Mucosa of stomach (tissue), 1 donor: ENCODE data around the gene B4GALT6.

Source experiments
- H3K27me3 ChIP-seq: one replicate; pipeline ENCODE4 v1.7.0; 2013; ENCODE audit warnings: mild to moderate bottlenecking, low read length; ENCODE audit not compliant: control insufficient read depth, insufficient read depth
- H3K36me3 ChIP-seq: one replicate; pipeline ENCODE4 v1.7.0; 2013; ENCODE audit warnings: low read length; ENCODE audit not compliant: control insufficient read depth, insufficient read depth
- H3K4me1 ChIP-seq: one replicate; pipeline ENCODE4 v1.7.0; 2013; ENCODE audit warnings: mild to moderate bottlenecking, low read length; ENCODE audit not compliant: control insufficient read depth, insufficient read depth
- H3K4me3 ChIP-seq: one replicate; pipeline ENCODE4 v1.7.0; 2013; ENCODE audit warnings: low read length
- H3K9ac ChIP-seq: one replicate; pipeline ENCODE4 v1.7.0; 2013; ENCODE audit warnings: mild to moderate bottlenecking, low read length, moderate library complexity
- H3K9me3 ChIP-seq: one replicate; pipeline ENCODE4 v1.7.0; 2013; ENCODE audit warnings: mild to moderate bottlenecking, low read length, moderate library complexity; ENCODE audit not compliant: control insufficient read depth
- donor health status: Pancreatic carcinoma.

The B4GALT6 gene

DNA sequence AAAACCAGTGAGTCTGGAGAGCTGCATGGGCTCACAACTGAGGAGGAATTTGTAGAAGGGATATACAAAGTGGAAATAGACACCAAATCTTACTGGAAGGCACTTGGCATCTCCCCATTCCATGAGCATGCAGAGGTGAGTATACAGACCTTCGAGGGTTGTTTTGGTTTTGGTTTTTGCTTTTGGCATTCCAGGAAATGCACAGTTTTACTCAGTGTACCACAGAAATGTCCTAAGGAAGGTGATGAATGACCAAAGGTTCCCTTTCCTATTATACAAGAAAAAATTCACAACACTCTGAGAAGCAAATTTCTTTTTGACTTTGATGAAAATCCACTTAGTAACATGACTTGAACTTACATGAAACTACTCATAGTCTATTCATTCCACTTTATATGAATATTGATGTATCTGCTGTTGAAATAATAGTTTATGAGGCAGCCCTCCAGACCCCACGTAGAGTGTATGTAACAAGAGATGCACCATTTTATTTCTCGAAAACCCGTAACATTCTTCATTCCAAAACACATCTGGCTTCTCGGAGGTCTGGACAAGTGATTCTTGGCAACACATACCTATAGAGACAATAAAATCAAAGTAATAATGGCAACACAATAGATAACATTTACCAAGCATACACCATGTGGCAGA is 89.1 kb downstream of the B4GALT6 start:
- Histone ChIP-seq H3K9me3 (no peaks in the 10 kb centered on the region), H3K36me3 (no peaks in the 10 kb centered on the region), H3K4me3 (no peak overlapping the region), H3K9ac (no peak overlapping the region), H3K27me3 (no peaks in the 10 kb centered on the region), H3K4me1 (no peaks in the 10 kb centered on the region)

GRCh38 chr18:31592506-31593157 is 91.7 kb downstream of the B4GALT6 start:
- H3K4me1 ChIP-seq, result no peaks in the 10 kb centered on the region
- H3K36me3 ChIP-seq, result no peaks in the 10 kb centered on the region
- no peaks in the 10 kb centered on the region for H3K27me3 ChIP-seq
- H3K9me3 ChIP-seq, result no peaks in the 10 kb centered on the region
- no peak overlapping the region for H3K4me3 ChIP-seq
- H3K9ac ChIP-seq, result no peak overlapping the region

- no peaks in the 10 kb centered on the region for H3K36me3 ChIP-seq
- no peak within 1 kb of the TSS for H3K9ac ChIP-seq
- no peaks in the 10 kb centered on the region for H3K9me3 ChIP-seq
- no peaks in the 10 kb centered on the region for H3K4me1 ChIP-seq
- H3K27me3 ChIP-seq, result no peaks in the 10 kb centered on the region
- no peak within 1 kb of the TSS for H3K4me3 ChIP-seq
These were observed 92.8 kb downstream of the B4GALT6 start, which contains the start of gene TTR for GRCh38 chr18:31591628-31592027. Gene TTR (plus strand): TSS chr18:31591877. CDS start chr18:31591903, 26 bp downstream.

DNA sequence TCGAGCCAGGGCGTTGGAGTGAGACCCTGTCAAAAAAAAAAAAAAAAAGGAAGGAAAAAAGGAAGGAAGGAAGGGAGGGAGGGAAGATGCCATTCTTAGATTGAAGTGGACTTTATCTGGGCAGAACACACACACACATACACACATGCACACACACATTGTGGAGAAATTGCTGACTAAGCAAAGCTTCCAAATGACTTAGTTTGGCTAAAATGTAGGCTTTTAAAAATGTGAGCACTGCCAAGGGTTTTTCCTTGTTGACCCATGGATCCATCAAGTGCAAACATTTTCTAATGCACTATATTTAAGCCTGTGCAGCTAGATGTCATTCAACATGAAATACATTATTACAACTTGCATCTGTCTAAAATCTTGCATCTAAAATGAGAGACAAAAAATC is 93.3 kb downstream of the B4GALT6 start:
- Histone ChIP-seq H3K4me1 (no peaks in the 10 kb centered on the region), H3K36me3 (no peaks in the 10 kb centered on the region), H3K9ac (no peak overlapping the region), H3K27me3 (no peaks in the 10 kb centered on the region), H3K9me3 (no peaks in the 10 kb centered on the region), H3K4me3 (no peak overlapping the region)

GRCh38 chr18:31590570-31590969 is 93.8 kb downstream of the B4GALT6 start:
- Histone ChIP-seq H3K9me3 (no peaks in the 10 kb centered on the region), H3K27me3 (no peaks in the 10 kb centered on the region), H3K4me3 (no peak overlapping the region), H3K9ac (no peak overlapping the region), H3K4me1 (no peaks in the 10 kb centered on the region), H3K36me3 (no peaks in the 10 kb centered on the region)

GRCh38 chr18:31587529-31587928 is 96.9 kb downstream of the B4GALT6 start:
- Histone ChIP-seq H3K9ac (no peak overlapping the region), H3K9me3 (no peaks in the 10 kb centered on the region), H3K4me3 (no peak overlapping the region), H3K27me3 (no peaks in the 10 kb centered on the region), H3K4me1 (no peaks in the 10 kb centered on the region), H3K36me3 (no peaks in the 10 kb centered on the region)

DNA sequence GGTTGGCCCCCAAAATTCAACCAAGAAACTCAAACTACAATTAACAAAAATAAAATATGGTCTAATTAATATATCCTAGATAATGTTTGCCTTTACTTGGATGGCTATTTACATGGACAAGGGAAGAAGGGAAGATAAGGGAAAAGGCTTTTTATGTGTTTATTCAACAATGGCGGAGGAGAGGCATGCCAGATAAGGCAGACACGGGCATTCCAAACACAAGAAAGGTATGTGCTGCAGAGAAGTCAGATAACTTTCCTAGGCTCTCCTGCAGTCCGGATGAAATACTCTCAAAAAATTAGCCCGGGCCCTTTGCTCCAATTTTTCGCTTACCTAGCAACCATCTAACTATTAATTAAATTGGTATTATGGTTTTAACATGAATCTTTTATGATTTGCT is 97.8 kb downstream of the B4GALT6 start:
- H3K27me3 ChIP-seq, result no peaks in the 10 kb centered on the region
- H3K36me3 ChIP-seq, result no peaks in the 10 kb centered on the region
- no peaks in the 10 kb centered on the region for H3K4me1 ChIP-seq
- no peak overlapping the region for H3K9ac ChIP-seq
- H3K4me3 ChIP-seq, result no peak overlapping the region
- H3K9me3 ChIP-seq, result no peaks in the 10 kb centered on the region

DNA sequence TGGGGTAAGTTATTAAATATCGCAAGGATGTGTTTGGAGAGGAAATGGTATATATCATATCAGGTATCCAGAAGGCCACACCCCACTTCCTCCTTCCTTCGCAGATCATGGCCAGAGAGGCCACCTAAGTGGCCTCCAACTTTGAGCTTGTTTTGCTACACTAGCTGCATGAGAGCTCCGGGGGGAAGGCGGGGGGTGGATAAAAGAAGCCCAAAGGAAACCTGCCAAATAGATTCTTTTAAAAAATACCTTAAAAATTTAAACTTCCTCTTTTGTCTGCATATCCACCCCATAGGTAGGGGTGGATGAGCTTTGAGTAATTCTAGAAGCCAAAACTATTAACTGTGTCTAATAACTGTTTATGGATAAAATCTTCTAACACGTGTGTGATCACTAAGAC is 98.4 kb downstream of the B4GALT6 start:
- no peaks in the 10 kb centered on the region for H3K36me3 ChIP-seq
- no peaks in the 10 kb centered on the region for H3K9me3 ChIP-seq
- H3K4me3 ChIP-seq, result no peak overlapping the region
- H3K4me1 ChIP-seq, result no peaks in the 10 kb centered on the region
- H3K9ac ChIP-seq, result no peak overlapping the region
- no peaks in the 10 kb centered on the region for H3K27me3 ChIP-seq

- no peaks in the 10 kb centered on the region for H3K9me3 ChIP-seq
- no peak overlapping the region for H3K9ac ChIP-seq
- H3K36me3 ChIP-seq, result no peaks in the 10 kb centered on the region
- H3K27me3 ChIP-seq, result no peaks in the 10 kb centered on the region
- H3K4me3 ChIP-seq, result no peak overlapping the region
- H3K4me1 ChIP-seq, result no peaks in the 10 kb centered on the region
These were observed 101.1 kb downstream of the B4GALT6 start for GRCh38 chr18:31583185-31583854.

DNA sequence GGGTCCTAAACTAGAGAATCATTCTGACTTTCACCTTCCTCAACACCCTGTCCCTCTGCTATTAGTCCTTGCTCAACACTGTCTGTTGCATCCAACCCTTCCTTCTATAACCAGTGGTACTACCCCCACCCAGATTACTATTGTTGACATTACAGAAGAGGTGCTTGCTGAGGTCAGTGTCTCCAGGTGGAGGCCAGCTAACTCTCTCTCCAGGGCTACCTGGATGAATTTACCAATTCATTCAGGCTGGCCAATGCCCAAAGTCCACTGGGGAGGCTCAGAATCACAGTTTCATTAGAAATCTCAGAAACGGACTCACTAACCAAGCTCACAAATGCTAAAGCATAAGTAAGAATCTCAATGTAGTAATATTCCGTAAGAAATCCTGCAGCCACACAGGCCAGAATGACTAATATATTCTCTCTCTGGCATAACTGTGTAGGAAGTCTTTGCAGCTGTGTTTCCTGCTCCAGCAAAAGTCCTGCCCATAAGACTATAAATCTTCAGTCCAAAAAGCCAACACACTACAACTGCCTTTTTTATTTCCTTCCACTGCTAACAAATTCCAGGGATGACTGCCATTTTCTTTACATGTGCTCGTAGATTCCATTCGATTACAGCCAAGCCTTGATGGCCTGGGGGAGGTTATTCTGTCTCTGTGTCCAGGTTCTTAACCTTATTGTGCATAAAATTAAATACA is 102.7 kb downstream of the B4GALT6 start:
- Histone ChIP-seq H3K4me1 (no peaks in the 10 kb centered on the region), H3K9me3 (no peaks in the 10 kb centered on the region), H3K4me3 (no peak overlapping the region), H3K36me3 (no peaks in the 10 kb centered on the region), H3K9ac (no peak overlapping the region), H3K27me3 (no peaks in the 10 kb centered on the region)

DNA sequence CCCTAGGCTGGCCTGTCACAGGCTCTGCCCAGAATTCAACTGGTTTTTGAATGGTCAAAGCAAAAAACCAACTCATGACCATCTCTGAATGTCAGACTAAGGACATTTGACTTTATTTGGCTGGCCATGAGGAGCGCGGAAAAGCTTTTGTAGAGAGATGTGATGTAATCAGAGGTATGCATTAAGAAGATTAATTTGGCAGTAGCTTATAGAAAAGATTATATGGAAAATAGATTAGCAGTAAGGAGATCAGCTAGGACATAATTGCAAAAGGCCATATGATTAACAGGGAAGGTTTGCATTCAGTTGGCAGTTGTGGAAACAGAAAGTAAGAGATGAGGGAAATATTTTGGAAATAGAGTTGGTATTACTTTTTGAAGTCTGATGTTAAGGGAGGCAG is 105.0 kb downstream of the B4GALT6 start:
- H3K9ac ChIP-seq, result no peak overlapping the region
- no peaks in the 10 kb centered on the region for H3K36me3 ChIP-seq
- no peaks in the 10 kb centered on the region for H3K4me1 ChIP-seq
- H3K9me3 ChIP-seq, result no peaks in the 10 kb centered on the region
- H3K27me3 ChIP-seq, result no peaks in the 10 kb centered on the region
- H3K4me3 ChIP-seq, result no peak overlapping the region

DNA sequence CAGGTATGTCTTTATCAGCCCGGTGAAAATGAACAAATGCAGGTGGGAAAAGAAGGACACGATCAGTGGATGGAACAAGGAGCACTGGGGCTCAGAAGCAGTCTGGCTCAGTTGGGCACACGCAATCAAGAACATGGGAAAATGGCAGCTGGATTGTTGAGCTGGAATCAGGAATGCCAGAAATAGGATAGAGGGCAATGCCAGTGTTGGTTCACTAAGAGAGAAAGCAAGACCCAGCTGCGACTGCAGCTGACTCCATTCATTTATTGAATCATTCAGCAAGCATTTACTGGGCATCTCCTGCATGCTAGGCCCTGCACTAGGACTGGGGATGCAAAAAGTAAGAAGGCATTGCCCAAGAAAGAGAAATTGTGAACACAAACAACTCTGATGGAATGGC is 106.3 kb downstream of the B4GALT6 start:
- Histone ChIP-seq H3K27me3 (no peaks in the 10 kb centered on the region), H3K9me3 (no peaks in the 10 kb centered on the region), H3K36me3 (no peaks in the 10 kb centered on the region), H3K4me1 (no peaks in the 10 kb centered on the region), H3K9ac (no peak overlapping the region), H3K4me3 (no peak overlapping the region)
